NT2/D1 (cell line): ENCODE results near the gene CHID1.

ENCODE experiments used
- SUZ12 ChIP-seq: IDR thresholded peaks from 2 replicates; pipeline ENCODE4 v1.6.1; 2011; ENCODE audit not compliant: insufficient read length, insufficient read depth; ENCODE audit errors: extremely low read depth
- YY1 ChIP-seq: IDR thresholded peaks from 2 replicates; pipeline ENCODE4 v1.6.1; 2011; ENCODE audit not compliant: insufficient read length, insufficient read depth
- ZNF274 ChIP-seq: IDR thresholded peaks from 2 replicates; pipeline ENCODE4 v1.6.1; 2011; ENCODE audit warnings: mild to moderate bottlenecking, low read depth, low read length

GRCh38 chr11:829176-829846 is 81.3 kb downstream of the CHID1 start:
- TF ChIP-seq SUZ12: no peak
- no peak for TF ChIP-seq ZNF274
- TF ChIP-seq YY1: no peak
